ENCODE measurements around the gene MAFF. TPM values are rescaled to one million over a fixed set of nuclear protein-coding genes. Genes with fewer than 3 reads are reported as not detected.

The MAFF gene
- total RNA-seq, 1 experiment from 2014 or later, result 6.4 TPM

GRCh38 chr22:38260761-38261681 is 59.2 kb downstream of the MAFF start:
- DNase-seq (ENCODE audit: low read depth, low spot score), result no peak
- no TSS peak for BruUV-seq (replicated peaks)
- no peaks in the 10 kb centered on the region for H3K9me3 ChIP-seq (ENCODE audit: control insufficient read depth, insufficient read depth, low read depth, low read length)
- in situ Hi-C loops (cut with HindIII; ENCODE audit: low pct_unique_long_range_greater_than_20kb, low sequenced_read_pairs) (no loop called here), intact Hi-C loops (cut with micrococcal nuclease; ENCODE audit: unreplicated experiment) (no loop called here)
- TF ChIP-seq CTCF (IDR thresholded peaks at IDR 0.05), result no peak
- no peak for TF ChIP-seq TCF7L2 (IDR thresholded peaks at IDR 0.05; ENCODE audit: low read depth, low read length)
- no peak for TF ChIP-seq POLR2AphosphoS5 (IDR thresholded peaks at IDR 0.05; ENCODE audit: low read depth, low read length)
- no peak for TF ChIP-seq REST (IDR thresholded peaks at IDR 0.05; ENCODE audit: insufficient read depth in 1 of 2, low read depth in 2 of 2, low read length in 1 of 2)
- no peak for TF ChIP-seq SIN3A (IDR thresholded peaks at IDR 0.05; ENCODE audit: borderline replicate concordance, insufficient read depth, low read depth, low read length)
- CTCF ChIA-PET, result interaction anchor here (1.1 kb wide), 1 partner anchor 11 kb away, joined by 3 read pairs; no protein-coding TSS in a partner anchor
- H3K4me1 ChIP-seq (ENCODE audit: control insufficient read depth, insufficient read depth, low read length), result 0 out of 2 replicates have a peak, but pooled peaks cover 3% of the 10 kb centered on the region
- no peak for ATAC-seq
- H3K4me3 ChIP-seq (ENCODE audit: low read depth in 2 of 2, low read length in 2 of 2), result no peak overlapping the region
- POLR2A ChIA-PET, result interaction anchor here (0.5 kb wide), 1 partner anchor 375 kb away, joined by 4 read pairs; no protein-coding TSS in a partner anchor
- no peaks in the 10 kb centered on the region for H3K36me3 ChIP-seq (ENCODE audit: control insufficient read depth, insufficient read depth, low read length)
- no peak overlapping the region for H3K27ac ChIP-seq (ENCODE audit: low read length)
- no peaks in the 10 kb centered on the region for H3K27me3 ChIP-seq (ENCODE audit: control insufficient read depth, insufficient read depth, low read length)

GRCh38 chr22:38262051-38262795 is 60.4 kb downstream of the MAFF start:
- in situ Hi-C loops (cut with HindIII; ENCODE audit: low pct_unique_long_range_greater_than_20kb, low sequenced_read_pairs) (no loop called here), intact Hi-C loops (cut with micrococcal nuclease; ENCODE audit: unreplicated experiment) (no loop called here)
- Histone ChIP-seq H3K4me1 (ENCODE audit: control insufficient read depth, insufficient read depth, low read length) (0 out of 2 replicates have a peak, but pooled peaks cover 3% of the 10 kb centered on the region), H3K4me3 (ENCODE audit: low read depth in 2 of 2, low read length in 2 of 2) (no peak overlapping the region), H3K36me3 (ENCODE audit: control insufficient read depth, insufficient read depth, low read length) (no peaks in the 10 kb centered on the region), H3K27me3 (ENCODE audit: control insufficient read depth, insufficient read depth, low read length) (no peaks in the 10 kb centered on the region), H3K9me3 (ENCODE audit: control insufficient read depth, insufficient read depth, low read depth, low read length) (no peaks in the 10 kb centered on the region), H3K27ac (ENCODE audit: low read length) (no peak overlapping the region)
- ChIA-PET POLR2A (no interaction called here), CTCF (no interaction called here)
- ATAC-seq (peak; percentile 71), DNase-seq (ENCODE audit: low read depth, low spot score) (no peak)
- no TSS peak for BruUV-seq (replicated peaks)
- no peak for TF ChIP-seq REST (IDR thresholded peaks at IDR 0.05; ENCODE audit: insufficient read depth in 1 of 2, low read depth in 2 of 2, low read length in 1 of 2)
- no peak for TF ChIP-seq POLR2AphosphoS5 (IDR thresholded peaks at IDR 0.05; ENCODE audit: low read depth, low read length)
- no peak for TF ChIP-seq SIN3A (IDR thresholded peaks at IDR 0.05; ENCODE audit: borderline replicate concordance, insufficient read depth, low read depth, low read length)
- TF ChIP-seq TCF7L2 (IDR thresholded peaks at IDR 0.05; ENCODE audit: low read depth, low read length), result no peak
- TF ChIP-seq CTCF (IDR thresholded peaks at IDR 0.05), result no peak

Data from Panc1 (cell line).